Activated T-cell treated with anti-CD3 and anti-CD28 coated beads for 24 hours (primary cell): Measurements from ENCODE around the gene CARD9.
"Not testable (repeated sequence)": the region's sequence is repeated elsewhere in the genome, so short reads cannot be mapped to it uniquely, and the experiment has no call there.

Experiments
- DNase-seq: peaks from one replicate; pipeline ENCODE4 v3.0.0-alpha.2; 2020; ENCODE audit warnings: low read depth

The CARD9 gene

GRCh38 chr9:136363949-136364748, 9.3 kb downstream of the CARD9 start:
- no peak for DNase-seq

GRCh38 chr9:136363106-136363948, 10.1 kb downstream of the CARD9 start, which contains the start of gene DNLZ:
Gene DNLZ, minus strand, starts transcription at chr9:136363744. Its CDS starts 30 bp downstream, at chr9:136363714.
- DNase-seq, result peak; percentile 92

- no peak for DNase-seq
Measured at GRCh38 chr9:136362450-136362784, 11.1 kb downstream of the CARD9 start.

- no peak for DNase-seq
Measured at GRCh38 chr9:136361754-136362449, 11.6 kb downstream of the CARD9 start.

- DNase-seq, result no peak
Measured at GRCh38 chr9:136361047-136361753, 12.3 kb downstream of the CARD9 start.

- DNase-seq, result no peak
Measured at GRCh38 chr9:136359774-136360718, 13.4 kb downstream of the CARD9 start.

GRCh38 chr9:136358888-136359287, 14.6 kb downstream of the CARD9 start:
- DNase-seq, result no peak

- DNase-seq, result no peak
Measured at GRCh38 chr9:136358016-136358415, 15.5 kb downstream of the CARD9 start.

- no peak for DNase-seq
Measured at GRCh38 chr9:136357202-136357725, 16.2 kb downstream of the CARD9 start.

- DNase-seq, result no peak
Measured at GRCh38 chr9:136355616-136356557, 17.6 kb downstream of the CARD9 start.

- no peak for DNase-seq
Measured at GRCh38 chr9:136354592-136355085, 18.8 kb downstream of the CARD9 start.

- no peak for DNase-seq
Measured at GRCh38 chr9:136353757-136354488, 19.5 kb downstream of the CARD9 start.

- DNase-seq, result no peak
Measured at GRCh38 chr9:136353088-136353487, 20.4 kb downstream of the CARD9 start.

GRCh38 chr9:136352682-136353081, 20.8 kb downstream of the CARD9 start:
- no peak for DNase-seq

- DNase-seq, result not testable (repeated sequence)
Measured at GRCh38 chr9:136351868-136352267, 21.6 kb downstream of the CARD9 start.

GRCh38 chr9:136351252-136351800, 22.1 kb downstream of the CARD9 start:
- no peak for DNase-seq

- DNase-seq, result no peak
Measured at GRCh38 chr9:136349546-136349945, 23.9 kb downstream of the CARD9 start.

- no peak for DNase-seq
Measured at GRCh38 chr9:136348691-136349090, 24.8 kb downstream of the CARD9 start.
